Neuronal stem cell (in vitro differentiated cells): ENCODE measurements around the gene MRPL34.

ENCODE experiments used
- DNase-seq: peaks from one replicate; pipeline ENCODE4 v3.0.0-alpha.2; 2013; ENCODE audit warnings: low spot score
- H2AFZ ChIP-seq: one replicate; pipeline ENCODE4 v1.6.1; 2013; ENCODE audit warnings: mild to moderate bottlenecking, low read length, inconsistent platforms
- H2AK5ac ChIP-seq: 2 replicates; pipeline ENCODE4 v1.6.1; 2013; ENCODE audit warnings: low read depth, mild to moderate bottlenecking, inconsistent platforms, low read length, moderate library complexity, mixed read lengths
- H2BK120ac ChIP-seq: 2 replicates; pipeline ENCODE4 v1.6.1; 2013; ENCODE audit warnings: low read depth, mild to moderate bottlenecking, inconsistent platforms, low read length, moderate library complexity, mixed read lengths
- H2BK12ac ChIP-seq: one replicate; pipeline ENCODE4 v1.6.1; 2013; ENCODE audit warnings: low read length, inconsistent platforms
- H2BK15ac ChIP-seq: 2 replicates; pipeline ENCODE4 v1.6.1; 2013; ENCODE audit warnings: mild to moderate bottlenecking, low read length, inconsistent platforms, mixed read lengths
- H2BK5ac ChIP-seq: one replicate; pipeline ENCODE4 v1.6.1; 2013; ENCODE audit warnings: inconsistent platforms, mild to moderate bottlenecking, low read length, moderate library complexity
- H3K14ac ChIP-seq: one replicate; pipeline ENCODE4 v1.6.1; 2013; ENCODE audit warnings: low read length, inconsistent platforms
- H3K18ac ChIP-seq: 2 replicates; pipeline ENCODE4 v1.6.1; 2013; ENCODE audit warnings: low read length, inconsistent platforms
- H3K23ac ChIP-seq: 2 replicates; pipeline ENCODE4 v1.6.1; 2013; ENCODE audit warnings: low read depth, mild to moderate bottlenecking, mixed read lengths, low read length, inconsistent platforms; ENCODE audit not compliant: poor library complexity
- H3K27ac ChIP-seq: replicated peaks from 3 replicates; pipeline ENCODE4 v1.5.1; 2013; ENCODE audit warnings: low read length, inconsistent platforms
- H3K27me3 ChIP-seq, 3 experiments: 2 replicates each; pipeline ENCODE4 v1.6.1; 2013; ENCODE audit warnings: low read length in 3 of 3, mild to moderate bottlenecking in 2 of 3, inconsistent platforms in 1 of 3, low read depth in 1 of 3, mixed read lengths in 1 of 3, moderate library complexity in 1 of 3; ENCODE audit not compliant: control insufficient read depth in 3 of 3, insufficient read depth in 3 of 3
- H3K36me3 ChIP-seq, 2 donors: replicated peaks in 1 of 2; 2 replicates each; pipeline ENCODE4 v1.6.1; 2013; ENCODE audit warnings: low read length in 2 of 2; ENCODE audit not compliant: control insufficient read depth in 2 of 2, insufficient read depth in 2 of 2
- H3K4ac ChIP-seq: 2 replicates; pipeline ENCODE4 v1.6.1; 2013; ENCODE audit warnings: inconsistent platforms, mild to moderate bottlenecking, low read length, moderate library complexity
- H3K4me1 ChIP-seq, 2 donors: 1 replicate in 1 of 2; 2 replicates in 1 of 2; pipeline ENCODE4 v1.6.1; 2013; ENCODE audit warnings: low read length in 2 of 2, low read depth in 1 of 2; ENCODE audit not compliant: control insufficient read depth in 2 of 2, insufficient read depth in 1 of 2
- H3K4me2 ChIP-seq: one replicate; pipeline ENCODE4 v1.6.1; 2013; ENCODE audit warnings: mild to moderate bottlenecking, low read length, inconsistent platforms; ENCODE audit not compliant: insufficient read depth, poor library complexity, severe bottlenecking
- H3K4me3 ChIP-seq, 2 donors: 2 replicates each; pipeline ENCODE4 v1.5.1; 2013; ENCODE audit warnings: low read length in 2 of 2, mild to moderate bottlenecking in 2 of 2, inconsistent platforms in 1 of 2, moderate library complexity in 1 of 2
- H3K79me1 ChIP-seq: one replicate; pipeline ENCODE4 v1.6.1; 2013; ENCODE audit warnings: low read depth, mild to moderate bottlenecking, inconsistent platforms, low read length, moderate library complexity
- H3K9ac ChIP-seq: one replicate; pipeline ENCODE4 v1.6.1; 2013; ENCODE audit warnings: mild to moderate bottlenecking, low read depth, low read length, inconsistent platforms; ENCODE audit not compliant: poor library complexity
- H3K9me3 ChIP-seq, 2 donors: replicated peaks in 1 of 2; 2 replicates each; pipeline versions ENCODE3 to v1.6.1; 2013; ENCODE audit warnings: low read length in 2 of 2, mild to moderate bottlenecking in 2 of 2, inconsistent platforms in 1 of 2, low read depth in 1 of 2, mixed read lengths in 1 of 2, moderate library complexity in 1 of 2; ENCODE audit not compliant: control insufficient read depth in 2 of 2, insufficient read depth in 1 of 2
- H4K8ac ChIP-seq: one replicate; pipeline ENCODE4 v1.6.1; 2013; ENCODE audit warnings: low read depth, mild to moderate bottlenecking, inconsistent platforms, low read length, moderate library complexity
- H4K91ac ChIP-seq: one replicate; pipeline ENCODE4 v1.6.1; 2013; ENCODE audit warnings: low read length, low read depth, mild to moderate bottlenecking, inconsistent platforms; ENCODE audit not compliant: poor library complexity
- WGBS, 2 donors: extraction: QIAGEN DNeasy Blood & Tissue Kit; methylation state at CpG; one replicate each; pipeline ENCODE4 v1.1.7; 2013; ENCODE audit warnings: missing lambda C conversion rate in 2 of 2, mixed read lengths in 1 of 2; ENCODE audit not compliant: insufficient read length in 2 of 2, insufficient replicate concordance in 1 of 2; ENCODE audit errors: extremely low coverage in 2 of 2; 5-methylcytosine and 5-hydroxymethylcytosine counted together

Gene MRPL34

DNA sequence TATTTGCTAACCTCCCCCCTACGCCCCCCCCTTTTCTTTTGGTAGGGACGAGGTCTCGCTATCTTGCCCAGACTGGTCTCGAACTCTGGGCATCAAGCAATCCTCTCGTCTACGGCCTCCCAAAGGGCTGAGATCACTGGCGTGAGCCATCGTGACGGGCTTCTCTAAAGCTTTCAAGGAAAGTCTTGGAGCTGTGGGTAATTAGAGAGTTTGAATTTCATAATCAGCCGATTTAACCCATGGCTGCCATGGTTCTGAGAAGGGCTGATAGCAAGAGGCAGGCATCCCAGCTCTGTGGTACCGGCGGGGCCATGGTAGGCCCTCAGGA, 1.8 kb upstream of the MRPL34 start:
- H3K18ac ChIP-seq = no peak overlapping the region
- no peak overlapping the region for H3K23ac ChIP-seq
- no peaks in the 10 kb centered on the region for H3K27me3 ChIP-seq
- DNase-seq = no peak
- H3K14ac ChIP-seq = no peak overlapping the region
- H3K9ac ChIP-seq = no peak overlapping the region
- H3K79me1 ChIP-seq = peaks cover 4% of the 10 kb centered on the region
- no peak overlapping the region for H2AK5ac ChIP-seq
- peaks cover 2 to 8% of the 10 kb centered on the region in 2 donors for H3K36me3 ChIP-seq
- H2AFZ ChIP-seq = peak overlapping the region; percentile 87
- WGBS, 2 donors = no CpG with 5 or more reads among the region's 12 CpGs
- peak overlapping the region; percentile 48 for H3K4me2 ChIP-seq
- no peak overlapping the region for H2BK5ac ChIP-seq
- no peak overlapping the region for H2BK15ac ChIP-seq
- H3K4ac ChIP-seq = no peak overlapping the region
- H4K91ac ChIP-seq = no peak overlapping the region
- H3K27ac ChIP-seq = no peak overlapping the region
- H3K9me3 ChIP-seq = no peaks in the 10 kb centered on the region
- H3K4me3 ChIP-seq = peak overlapping the region in 1 of 2 donors; percentile 60
- H2BK120ac ChIP-seq = no peak overlapping the region
- H2BK12ac ChIP-seq = no peak overlapping the region
- H3K4me1 ChIP-seq = peaks cover 11 to 14% of the 10 kb centered on the region in 2 donors
- no peak overlapping the region for H4K8ac ChIP-seq

- Histone ChIP-seq H3K27me3 (no peaks in the 10 kb centered on the region), H3K4me1 (peaks cover 11 to 14% of the 10 kb centered on the region in 2 donors), H3K4ac (no peak overlapping the region), H2BK5ac (no peak overlapping the region), H3K18ac (no peak overlapping the region), H2AK5ac (no peak overlapping the region), H3K27ac (no peak overlapping the region), H2BK15ac (no peak overlapping the region), H3K14ac (no peak overlapping the region), H4K8ac (no peak overlapping the region), H3K79me1 (peaks cover 4% of the 10 kb centered on the region), H2BK120ac (no peak overlapping the region), H3K9me3 (no peaks in the 10 kb centered on the region), H3K4me2 (no peak overlapping the region), H3K23ac (no peak overlapping the region), H3K36me3 (peaks cover 2 to 7% of the 10 kb centered on the region in 2 donors), H3K4me3 (no peak overlapping the region), H3K9ac (no peak overlapping the region), H4K91ac (no peak overlapping the region), H2BK12ac (no peak overlapping the region), H2AFZ (no peak overlapping the region)
- WGBS, 2 donors = 100% methylated on average over 1 of the region's 12 CpGs; no CpG with 5 or more reads in 1 of the 2 donors
- DNase-seq = no peak
These were observed 1.1 kb upstream of the MRPL34 start for GRCh38 chr19:17304386-17305215.

GRCh38 chr19:17305216-17305516, 506 bp upstream of the MRPL34 start:
- no peak for DNase-seq
- Histone ChIP-seq H3K4me3 (peak overlapping the region in 1 of 2 donors; percentile 75), H3K18ac (peak overlapping the region; percentile 76), H2BK120ac (no peak overlapping the region), H3K14ac (no peak overlapping the region), H3K9me3 (no peaks in the 10 kb centered on the region), H3K36me3 (peaks cover 2 to 6% of the 10 kb centered on the region in 2 donors), H3K4me1 (peaks cover 13 to 14% of the 10 kb centered on the region in 2 donors), H3K4me2 (peak overlapping the region; percentile 94), H3K9ac (no peak overlapping the region), H3K27ac (peak overlapping the region; percentile 56), H2BK12ac (no peak overlapping the region), H3K23ac (no peak overlapping the region), H2BK15ac (no peak overlapping the region), H3K4ac (no peak overlapping the region), H4K8ac (no peak overlapping the region), H3K79me1 (peaks cover 4% of the 10 kb centered on the region), H3K27me3 (no peaks in the 10 kb centered on the region), H2AK5ac (no peak overlapping the region), H4K91ac (no peak overlapping the region), H2AFZ (peak overlapping the region; percentile 93), H2BK5ac (peak overlapping the region; percentile 32)
- no CpG with 5 or more reads among the region's 7 CpGs for WGBS, 2 donors

- Histone ChIP-seq H3K79me1 (peaks cover 8% of the 10 kb centered on the region), H3K4ac (peak overlapping the region; percentile 38), H3K18ac (peak overlapping the region; percentile 98), H3K14ac (no peak overlapping the region), H2BK15ac (peak overlapping the region; percentile 62), H2BK120ac (no peak overlapping the region), H3K36me3 (peaks cover 2 to 8% of the 10 kb centered on the region in 2 donors), H3K4me1 (peaks cover 16 to 18% of the 10 kb centered on the region in 2 donors), H3K27me3 (no peaks in the 10 kb centered on the region), H3K23ac (peak overlapping the region; percentile 77), H2BK5ac (peak overlapping the region; percentile 32), H3K4me3 (peak overlapping the region; percentile 75 to 85), H3K27ac (peak overlapping the region; percentile 86), H4K91ac (no peak overlapping the region), H2BK12ac (no peak overlapping the region), H3K9me3 (no peaks in the 10 kb centered on the region), H3K9ac (peak overlapping the region; percentile 89), H2AFZ (peak overlapping the region; percentile 93), H3K4me2 (peak overlapping the region; percentile 94), H2AK5ac (peak overlapping the region; percentile 71), H4K8ac (no peak overlapping the region)
- DNase-seq = no peak
- WGBS, 2 donors = no CpG with 5 or more reads among the region's 28 CpGs
These were observed 628 bp downstream of the MRPL34 start for GRCh38 chr19:17306285-17306714.
